Vagina (tissue), 2 donors: ENCODE data around the gene C12orf57.

ENCODE experiments used
- POLR2A ChIP-seq, 2 donors: fragments of 450-650 bp; IDR thresholded peaks; one replicate each; pipeline ENCODE4 v1.6.1; 2017; ENCODE audit warnings: antibody characterized with exemption in 2 of 2, mild to moderate bottlenecking in 2 of 2, moderate library complexity in 2 of 2
- POLR2AphosphoS5 ChIP-seq, 2 donors: sonication (generic); formaldehyde crosslinking; IDR thresholded peaks; one replicate each; pipeline ENCODE4 v1.9.0; 2017; ENCODE audit warnings: antibody characterized with exemption in 2 of 2, mild to moderate bottlenecking in 2 of 2, low read depth in 1 of 2; ENCODE audit not compliant: insufficient read depth in 1 of 2
- TF ChIP-seq, protein P1 (sequence below), 3 experiments: fragments of 450-650 bp in 2 of 3; fragments of 200-600 bp in 1 of 3; sonication (generic) in 1 of 3; IDR thresholded peaks; one replicate each; pipeline ENCODE4 v1.5.1; 2017 to 2019; ENCODE audit warnings: antibody characterized with exemption in 3 of 3, mild to moderate bottlenecking in 2 of 3, moderate library complexity in 2 of 3

DNA sequence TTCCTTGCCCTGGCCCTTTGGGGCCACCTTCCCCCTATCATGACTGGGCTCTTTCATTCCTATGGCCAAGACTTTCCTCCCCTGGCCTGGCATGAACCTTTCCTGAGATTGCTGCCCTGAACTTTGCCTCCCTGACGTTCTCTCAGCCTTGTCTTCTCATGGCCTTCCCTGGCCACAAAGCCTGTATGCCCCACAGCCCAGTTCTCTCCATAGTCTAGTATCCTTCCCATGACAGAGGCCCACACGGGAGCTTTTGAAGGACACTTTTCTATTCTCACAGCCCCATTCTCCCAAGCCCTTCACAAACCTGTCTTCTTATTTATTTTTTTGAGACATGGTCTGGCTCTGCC, 4.7 kb upstream of the C12orf57 start:
- TF ChIP-seq, protein P1, sequence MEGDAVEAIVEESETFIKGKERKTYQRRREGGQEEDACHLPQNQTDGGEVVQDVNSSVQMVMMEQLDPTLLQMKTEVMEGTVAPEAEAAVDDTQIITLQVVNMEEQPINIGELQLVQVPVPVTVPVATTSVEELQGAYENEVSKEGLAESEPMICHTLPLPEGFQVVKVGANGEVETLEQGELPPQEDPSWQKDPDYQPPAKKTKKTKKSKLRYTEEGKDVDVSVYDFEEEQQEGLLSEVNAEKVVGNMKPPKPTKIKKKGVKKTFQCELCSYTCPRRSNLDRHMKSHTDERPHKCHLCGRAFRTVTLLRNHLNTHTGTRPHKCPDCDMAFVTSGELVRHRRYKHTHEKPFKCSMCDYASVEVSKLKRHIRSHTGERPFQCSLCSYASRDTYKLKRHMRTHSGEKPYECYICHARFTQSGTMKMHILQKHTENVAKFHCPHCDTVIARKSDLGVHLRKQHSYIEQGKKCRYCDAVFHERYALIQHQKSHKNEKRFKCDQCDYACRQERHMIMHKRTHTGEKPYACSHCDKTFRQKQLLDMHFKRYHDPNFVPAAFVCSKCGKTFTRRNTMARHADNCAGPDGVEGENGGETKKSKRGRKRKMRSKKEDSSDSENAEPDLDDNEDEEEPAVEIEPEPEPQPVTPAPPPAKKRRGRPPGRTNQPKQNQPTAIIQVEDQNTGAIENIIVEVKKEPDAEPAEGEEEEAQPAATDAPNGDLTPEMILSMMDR (IDR thresholded peaks at IDR 0.05): no peak
- TF ChIP-seq POLR2A (IDR thresholded peaks at IDR 0.05) (no peak), POLR2AphosphoS5 (IDR thresholded peaks at IDR 0.05; ENCODE audit: insufficient read depth in 1 of 2, low read depth in 1 of 2) (no peak)
